VCaP (cell line): ENCODE measurements around the gene DMRTA1.
A peak's percentile ranks its signal among the peaks of the same experiment; 100 is the strongest.

ENCODE experiments used
- H3K27ac ChIP-seq: fragments of 450-650 bp; 2 replicates; pipeline ENCODE4 v1.5.1; 2017
- TF ChIP-seq, protein P1 (sequence below): fragments of 450-650 bp; conservative IDR thresholded peaks from 2 replicates; pipeline ENCODE4 v1.5.1; 2017; ENCODE audit warnings: mild to moderate bottlenecking, moderate library complexity

Gene DMRTA1

DNA sequence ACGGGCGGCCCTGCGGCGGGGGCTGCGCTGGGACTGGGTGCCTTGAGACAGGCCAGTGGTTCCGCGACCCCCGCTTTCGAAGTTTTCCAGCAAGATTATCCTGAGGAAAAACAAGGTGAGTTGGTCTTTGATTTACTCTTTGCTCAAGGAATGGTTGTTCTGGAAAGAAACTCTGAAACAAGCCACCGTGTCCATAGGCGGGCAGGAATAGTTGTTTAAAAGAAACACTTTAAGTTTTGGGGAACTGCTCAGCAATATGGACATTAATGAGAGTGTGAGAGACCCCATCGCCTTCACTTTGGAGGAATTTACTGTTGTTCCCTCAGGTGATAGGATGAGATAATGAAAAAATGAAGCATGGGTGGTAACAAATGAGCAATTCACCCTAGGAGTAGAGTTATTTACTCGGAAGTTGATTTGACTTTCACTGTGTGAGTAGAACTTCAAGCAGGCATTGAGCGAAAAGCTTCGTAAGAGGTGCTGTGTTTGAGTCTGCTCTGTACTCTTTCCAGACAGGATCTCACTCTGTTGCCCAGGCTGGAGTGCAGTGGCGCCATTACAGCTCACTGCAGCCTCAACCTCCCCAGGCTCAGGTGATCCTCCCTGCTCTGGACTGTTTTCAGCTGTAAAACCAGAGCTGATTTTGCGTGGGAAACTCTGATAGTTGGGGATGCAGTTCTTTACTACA lies 1.1 kb downstream of the DMRTA1 start:
- TF ChIP-seq, protein P1, sequence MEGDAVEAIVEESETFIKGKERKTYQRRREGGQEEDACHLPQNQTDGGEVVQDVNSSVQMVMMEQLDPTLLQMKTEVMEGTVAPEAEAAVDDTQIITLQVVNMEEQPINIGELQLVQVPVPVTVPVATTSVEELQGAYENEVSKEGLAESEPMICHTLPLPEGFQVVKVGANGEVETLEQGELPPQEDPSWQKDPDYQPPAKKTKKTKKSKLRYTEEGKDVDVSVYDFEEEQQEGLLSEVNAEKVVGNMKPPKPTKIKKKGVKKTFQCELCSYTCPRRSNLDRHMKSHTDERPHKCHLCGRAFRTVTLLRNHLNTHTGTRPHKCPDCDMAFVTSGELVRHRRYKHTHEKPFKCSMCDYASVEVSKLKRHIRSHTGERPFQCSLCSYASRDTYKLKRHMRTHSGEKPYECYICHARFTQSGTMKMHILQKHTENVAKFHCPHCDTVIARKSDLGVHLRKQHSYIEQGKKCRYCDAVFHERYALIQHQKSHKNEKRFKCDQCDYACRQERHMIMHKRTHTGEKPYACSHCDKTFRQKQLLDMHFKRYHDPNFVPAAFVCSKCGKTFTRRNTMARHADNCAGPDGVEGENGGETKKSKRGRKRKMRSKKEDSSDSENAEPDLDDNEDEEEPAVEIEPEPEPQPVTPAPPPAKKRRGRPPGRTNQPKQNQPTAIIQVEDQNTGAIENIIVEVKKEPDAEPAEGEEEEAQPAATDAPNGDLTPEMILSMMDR = peak; percentile 39
- H3K27ac ChIP-seq = peak overlapping the region; percentile 68

DNA sequence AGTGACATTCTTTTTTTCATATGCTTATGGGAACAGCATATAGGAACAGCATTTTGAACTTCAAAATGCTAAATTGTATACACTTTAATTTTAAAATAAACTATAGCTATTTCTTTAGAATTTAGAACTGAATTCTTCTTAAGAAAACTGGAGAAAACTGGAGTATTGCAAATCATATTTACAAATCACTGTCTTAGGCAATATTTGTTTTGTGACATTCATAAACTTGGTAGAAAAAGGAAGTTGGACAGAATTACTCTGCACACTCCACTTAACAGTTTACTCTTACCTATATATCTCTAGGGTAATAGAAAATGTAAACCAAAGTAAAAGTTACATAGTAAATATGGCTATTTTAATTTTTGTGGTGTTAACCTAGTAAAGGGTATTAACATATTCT lies 3.1 kb downstream of the DMRTA1 start:
- no peak overlapping the region for H3K27ac ChIP-seq
- TF ChIP-seq, protein P1 = no peak

DNA sequence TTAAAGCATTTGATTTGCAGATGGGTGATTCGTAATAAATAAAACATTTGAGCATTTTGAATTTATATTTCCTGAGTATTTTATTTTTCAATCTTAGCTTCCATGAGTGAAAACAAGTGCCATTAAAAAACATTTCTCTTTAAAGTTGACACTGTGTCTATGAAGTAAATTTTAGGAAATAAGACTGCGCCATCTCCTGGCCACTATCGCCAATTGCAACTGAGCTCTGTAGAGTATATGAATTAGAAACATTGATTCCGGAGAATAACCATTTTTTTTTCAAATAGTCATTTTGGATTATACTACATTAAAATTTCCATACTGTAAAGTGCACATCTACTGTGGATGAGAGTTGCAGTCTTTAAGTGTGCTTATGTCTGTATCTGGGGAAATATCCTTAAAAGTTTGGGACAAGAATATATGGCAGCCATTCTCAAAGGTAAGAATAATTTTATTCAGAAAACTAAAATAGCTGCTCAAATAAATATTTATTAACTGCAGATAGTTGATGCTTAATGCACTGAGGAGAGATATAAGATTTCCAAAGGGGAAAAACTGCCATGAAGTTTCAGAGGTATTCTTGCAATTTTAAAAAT lies 5.9 kb downstream of the DMRTA1 start:
- no peak overlapping the region for H3K27ac ChIP-seq
- TF ChIP-seq, protein P1 = peak; percentile 92

DNA sequence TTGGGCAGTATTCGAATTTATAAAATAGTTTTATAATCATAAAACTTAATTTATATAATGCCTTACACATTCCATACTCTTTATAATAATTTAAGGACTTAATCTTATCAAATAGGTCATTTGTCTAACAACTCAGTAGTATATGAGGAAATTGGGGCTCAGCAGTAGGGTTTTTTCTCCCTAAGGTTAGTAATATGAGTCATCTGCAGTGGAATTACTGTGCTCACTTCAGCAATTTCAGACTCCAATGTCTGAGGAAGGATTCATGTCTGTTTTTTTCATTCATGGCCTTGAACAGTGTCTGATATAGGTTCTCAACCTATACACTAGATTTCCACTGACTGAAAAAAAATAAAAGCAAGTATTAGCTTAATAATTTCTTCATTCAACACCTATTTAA lies 7.4 kb downstream of the DMRTA1 start:
- TF ChIP-seq, protein P1 = no peak
- no peak overlapping the region for H3K27ac ChIP-seq

DNA sequence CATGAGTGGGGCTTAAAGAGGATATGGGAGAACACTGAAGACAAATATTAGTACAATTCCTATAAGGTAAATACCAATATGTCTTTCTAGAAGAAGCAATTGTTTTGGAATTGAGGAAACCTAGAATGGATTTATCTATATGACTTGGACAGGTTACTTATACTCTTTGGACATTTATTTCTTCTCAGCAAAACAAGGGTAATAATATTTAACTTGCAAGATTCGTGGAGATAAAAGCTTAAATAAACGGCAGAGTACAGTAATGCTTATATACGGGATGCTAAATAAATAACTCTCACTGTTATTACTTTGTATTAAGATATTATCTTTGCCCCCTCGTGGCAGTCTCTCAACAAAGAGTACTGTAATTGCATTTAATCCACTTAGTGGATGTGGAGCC lies 8.6 kb downstream of the DMRTA1 start:
- TF ChIP-seq, protein P1 = peak; percentile 16; the same call in 1 of the 2 replicates

DNA sequence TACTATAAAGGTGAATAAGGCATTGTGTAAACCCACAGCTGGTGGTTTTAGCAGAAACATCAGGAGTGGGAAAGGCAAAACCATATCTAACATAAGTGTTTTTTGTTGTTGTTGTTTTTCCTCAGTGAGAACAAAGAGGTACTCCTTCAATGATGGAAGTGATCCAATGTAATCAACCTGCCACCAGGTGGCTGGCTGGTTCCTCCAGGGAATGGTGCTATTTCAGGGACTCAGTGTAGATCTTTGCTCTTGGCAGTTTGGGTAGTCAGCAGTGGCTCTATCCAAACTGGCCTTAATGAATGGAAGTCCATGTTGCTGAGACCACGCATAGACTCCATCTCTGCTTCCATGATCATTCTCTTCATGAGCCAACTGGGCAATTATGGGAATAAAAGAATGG lies 10.8 kb downstream of the DMRTA1 start:
- no peak overlapping the region for H3K27ac ChIP-seq
- TF ChIP-seq, protein P1 = no peak

More for the DNA sequence above, 8.6 kb downstream of the DMRTA1 start:
- peak overlapping the region; percentile 39 for H3K27ac ChIP-seq

DNA sequence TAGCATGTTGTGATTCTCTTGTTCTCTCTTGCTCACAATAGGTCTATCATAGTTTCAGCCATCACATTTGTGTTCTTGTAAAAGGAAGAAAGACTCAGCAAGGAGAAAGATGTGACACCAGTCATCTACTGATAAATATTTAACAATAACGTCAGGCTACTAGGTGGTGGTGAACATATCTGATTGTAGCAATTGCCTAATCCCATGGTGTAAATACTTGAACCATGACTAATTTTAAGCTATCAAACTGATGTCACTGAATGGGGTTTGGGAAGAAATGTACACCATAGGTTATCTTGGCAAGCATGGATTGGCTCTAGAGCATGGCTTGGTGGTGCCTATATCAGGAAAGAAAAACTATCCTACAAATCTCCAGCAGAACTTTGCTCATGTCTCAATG lies 16.6 kb downstream of the DMRTA1 start:
- no peak overlapping the region for H3K27ac ChIP-seq
- TF ChIP-seq, protein P1 = no peak
